Neutrophil (primary cell): ENCODE measurements around the gene REEP5.

Experiments
- H3K27ac ChIP-seq: fragments of 200-600 bp; sonication (generic); 2 replicates; pipeline ENCODE4 v1.5.1; 2016; ENCODE audit warnings: mild to moderate bottlenecking, moderate library complexity
- H3K27me3 ChIP-seq: fragments of 200-600 bp; sonication (generic); 2 replicates; pipeline ENCODE4 v1.6.0; 2016; ENCODE audit warnings: mild to moderate bottlenecking
- H3K36me3 ChIP-seq: fragments of 200-600 bp; sonication (generic); 2 replicates; pipeline ENCODE4 v1.5.1; 2017
- H3K4me1 ChIP-seq, 2 experiments: fragments of 200-600 bp in 1 of 2; sonication (generic) in 1 of 2; 1 replicate in 1 of 2; 2 replicates in 1 of 2; pipeline versions ENCODE4 v1.5.1 to v1.6.1; 2013 to 2016; ENCODE audit warnings: low read depth in 1 of 2, low read length in 1 of 2, mild to moderate bottlenecking in 1 of 2, moderate library complexity in 1 of 2; ENCODE audit not compliant: control insufficient read depth in 1 of 2, insufficient read depth in 1 of 2
- H3K4me3 ChIP-seq, 2 experiments: fragments of 200-600 bp in 1 of 2; sonication (generic) in 1 of 2; 1 replicate in 1 of 2; 2 replicates in 1 of 2; pipeline ENCODE4 v1.5.1; 2013 to 2016; ENCODE audit warnings: low read depth in 1 of 2, low read length in 1 of 2, mild to moderate bottlenecking in 1 of 2, moderate library complexity in 1 of 2
- H3K9me3 ChIP-seq: fragments of 200-600 bp; sonication (generic); 2 replicates; pipeline ENCODE4 v1.5.1; 2016
- CTCF ChIP-seq: fragments of 200-600 bp; sonication (generic); IDR thresholded peaks from 2 replicates; pipeline ENCODE4 v1.5.1; 2016; ENCODE audit warnings: antibody characterized with exemption

The REEP5 gene

GRCh38 chr5:112870966-112871365 is 51.1 kb downstream of the REEP5 start:
- Histone ChIP-seq H3K4me3 (no peak overlapping the region), H3K4me1 (peaks cover 24 to 27% of the 10 kb centered on the region in 2 experiments), H3K9me3 (no peaks in the 10 kb centered on the region), H3K27ac (no peak overlapping the region), H3K27me3 (no peaks in the 10 kb centered on the region), H3K36me3 (peaks cover 44% of the 10 kb centered on the region)
- no peak for TF ChIP-seq CTCF

- Histone ChIP-seq H3K36me3 (peaks cover 53% of the 10 kb centered on the region), H3K4me1 (peaks cover 22 to 23% of the 10 kb centered on the region in 2 experiments), H3K4me3 (no peak overlapping the region), H3K9me3 (no peaks in the 10 kb centered on the region), H3K27ac (no peak overlapping the region), H3K27me3 (no peaks in the 10 kb centered on the region)
- no peak for TF ChIP-seq CTCF
Observed at GRCh38 chr5:112869948-112870347, 52.1 kb downstream of the REEP5 start.

- H3K36me3 ChIP-seq, result peaks cover 78% of the 10 kb centered on the region
- peaks cover 21 to 22% of the 10 kb centered on the region in 2 experiments for H3K4me1 ChIP-seq
- H3K27me3 ChIP-seq, result no peaks in the 10 kb centered on the region
- TF ChIP-seq CTCF, result no peak
- no peak overlapping the region for H3K4me3 ChIP-seq
- no peaks in the 10 kb centered on the region for H3K9me3 ChIP-seq
- H3K27ac ChIP-seq, result no peak overlapping the region
Observed at GRCh38 chr5:112867411-112867810, 54.6 kb downstream of the REEP5 start.

GRCh38 chr5:112866739-112867138 is 55.3 kb downstream of the REEP5 start:
- Histone ChIP-seq H3K27me3 (no peaks in the 10 kb centered on the region), H3K9me3 (no peaks in the 10 kb centered on the region), H3K27ac (no peak overlapping the region), H3K36me3 (peaks cover 80% of the 10 kb centered on the region), H3K4me3 (no peak overlapping the region), H3K4me1 (peaks cover 21 to 22% of the 10 kb centered on the region in 2 experiments)
- no peak for TF ChIP-seq CTCF

- H3K36me3 ChIP-seq, result peaks cover 74% of the 10 kb centered on the region
- no peak for TF ChIP-seq CTCF
Observed at GRCh38 chr5:112865128-112865527, 56.9 kb downstream of the REEP5 start.

GRCh38 chr5:112863549-112863948 is 58.5 kb downstream of the REEP5 start:
- Histone ChIP-seq H3K27ac (no peak overlapping the region), H3K9me3 (no peaks in the 10 kb centered on the region), H3K36me3 (peaks cover 58% of the 10 kb centered on the region), H3K4me1 (peaks cover 18 to 19% of the 10 kb centered on the region in 2 experiments), H3K4me3 (no peak overlapping the region), H3K27me3 (peaks cover 5% of the 10 kb centered on the region)
- no peak for TF ChIP-seq CTCF

More at GRCh38 chr5:112865128-112865527, 56.9 kb downstream of the REEP5 start:
- H3K27me3 ChIP-seq, result no peaks in the 10 kb centered on the region
- H3K4me3 ChIP-seq, result no peak overlapping the region
- peaks cover 18 to 19% of the 10 kb centered on the region in 2 experiments for H3K4me1 ChIP-seq
- no peak overlapping the region for H3K27ac ChIP-seq
- no peaks in the 10 kb centered on the region for H3K9me3 ChIP-seq
